ENCODE results near the gene SEMA5B.

- no peak for TF ChIP-seq TARDBP (IDR thresholded peaks at IDR 0.05)
- TF ChIP-seq LEF1 (IDR thresholded peaks at IDR 0.05; ENCODE audit: borderline replicate concordance): no peak
- TF ChIP-seq NFRKB (IDR thresholded peaks at IDR 0.05): no peak
- no peak for TF ChIP-seq FOXM1 (IDR thresholded peaks at IDR 0.05; ENCODE audit: borderline replicate concordance)
- TF ChIP-seq SUZ12 (IDR thresholded peaks at IDR 0.05): no peak
- no peak for TF ChIP-seq HDGF (IDR thresholded peaks at IDR 0.05; ENCODE audit: borderline replicate concordance)
- no peak for TF ChIP-seq BHLHE40 (IDR thresholded peaks at IDR 0.05; ENCODE audit: borderline replicate concordance)
- no peak for TF ChIP-seq PKNOX1 (IDR thresholded peaks at IDR 0.05)
- TF ChIP-seq L3MBTL2 (conservative IDR thresholded peaks at IDR 0.05): no peak
- TF ChIP-seq SP1 (IDR thresholded peaks at IDR 0.05): no peak
These were observed 113.9 kb downstream of the SEMA5B start for GRCh38 chr3:122913539-122914100.

All from HEK293T (cell line).